Lower lobe of right lung (tissue), 2 donors: ENCODE results near the gene EPN1. TPM values are rescaled to one million over a fixed set of nuclear protein-coding genes. Genes with fewer than 3 reads are reported as not detected.

Experiments
- ATAC-seq, 2 donors: fragments of 200-7000 bp; cut with Tn5 transposase; one replicate each; pipeline ENCODE4 v1.9.1; 2020 to 2022; ENCODE audit warnings: mild to moderate bottlenecking in 2 of 2, moderate library complexity in 2 of 2
- DNase-seq: peaks from one replicate; pipeline ENCODE4 v3.0.0-alpha.2; 2020
- H3K27ac ChIP-seq: fragments of 200-600 bp; one replicate; pipeline ENCODE4 v1.8.0; 2022
- H3K27me3 ChIP-seq: fragments of 200-600 bp; one replicate; pipeline ENCODE4 v1.8.0; 2022; ENCODE audit warnings: low read depth
- H3K36me3 ChIP-seq: fragments of 200-600 bp; one replicate; pipeline ENCODE4 v1.8.0; 2022; ENCODE audit warnings: mild to moderate bottlenecking
- H3K4me1 ChIP-seq: fragments of 200-600 bp; one replicate; pipeline ENCODE4 v1.8.0; 2022
- H3K4me3 ChIP-seq: fragments of 200-600 bp; one replicate; pipeline ENCODE4 v1.8.0; 2022; ENCODE audit warnings: mild to moderate bottlenecking
- H3K9me3 ChIP-seq: fragments of 200-600 bp; one replicate; pipeline ENCODE4 v1.8.0; 2022
- CTCF ChIP-seq: fragments of 200-600 bp; IDR thresholded peaks from one replicate; pipeline ENCODE4 v1.8.0; 2022; ENCODE audit warnings: antibody characterized with exemption, mild to moderate bottlenecking
- intact Hi-C: fragments of 100-400 bp; cut with DNase I; formaldehyde crosslinking; loops from one replicate; pipeline ENCODE4 v1.11.0; 2022
- total RNA-seq: library from RNA; stranded (reverse); fragmentation: NEBNext Ultra II Directional; extraction: Animal tissue kit (Norgen Biotek cat#: 25700); gene quantifications from one replicate; pipeline ENCODE4 v1.2.1, GENCODE V29; 2021
- donor health status: DM: no; HTN: yes; CAD: no; lungs with severe emphysema.

EPN1 gene
- total RNA-seq, 1 donor from 2014 or later, result 105 TPM

- Histone ChIP-seq H3K4me1 (peaks cover 61% of the 10 kb centered on the region), H3K27ac (peak overlapping the region; percentile 81), H3K9me3 (no peaks in the 10 kb centered on the region), H3K36me3 (peaks cover 12% of the 10 kb centered on the region), H3K27me3 (no peaks in the 10 kb centered on the region), H3K4me3 (peak overlapping the region; percentile 82)
- ATAC-seq (no peak), DNase-seq (peak; percentile 52)
- TF ChIP-seq CTCF, result no peak
- intact Hi-C loops, result no loop called here
These were observed 31.2 kb upstream of the EPN1 start for GRCh38 chr19:55643887-55644176.

GRCh38 chr19:55644191-55644833 is 30.7 kb upstream of the EPN1 start:
- H3K9me3 ChIP-seq, result no peaks in the 10 kb centered on the region
- H3K36me3 ChIP-seq, result peaks cover 12% of the 10 kb centered on the region
- no peak for ATAC-seq
- peaks cover 61% of the 10 kb centered on the region for H3K4me1 ChIP-seq
- TF ChIP-seq CTCF, result no peak
- DNase-seq, result no peak
- peak overlapping the region; percentile 81 for H3K27ac ChIP-seq
- intact Hi-C loops, result no loop called here
- peak overlapping the region; percentile 82 for H3K4me3 ChIP-seq
- no peaks in the 10 kb centered on the region for H3K27me3 ChIP-seq

DNA sequence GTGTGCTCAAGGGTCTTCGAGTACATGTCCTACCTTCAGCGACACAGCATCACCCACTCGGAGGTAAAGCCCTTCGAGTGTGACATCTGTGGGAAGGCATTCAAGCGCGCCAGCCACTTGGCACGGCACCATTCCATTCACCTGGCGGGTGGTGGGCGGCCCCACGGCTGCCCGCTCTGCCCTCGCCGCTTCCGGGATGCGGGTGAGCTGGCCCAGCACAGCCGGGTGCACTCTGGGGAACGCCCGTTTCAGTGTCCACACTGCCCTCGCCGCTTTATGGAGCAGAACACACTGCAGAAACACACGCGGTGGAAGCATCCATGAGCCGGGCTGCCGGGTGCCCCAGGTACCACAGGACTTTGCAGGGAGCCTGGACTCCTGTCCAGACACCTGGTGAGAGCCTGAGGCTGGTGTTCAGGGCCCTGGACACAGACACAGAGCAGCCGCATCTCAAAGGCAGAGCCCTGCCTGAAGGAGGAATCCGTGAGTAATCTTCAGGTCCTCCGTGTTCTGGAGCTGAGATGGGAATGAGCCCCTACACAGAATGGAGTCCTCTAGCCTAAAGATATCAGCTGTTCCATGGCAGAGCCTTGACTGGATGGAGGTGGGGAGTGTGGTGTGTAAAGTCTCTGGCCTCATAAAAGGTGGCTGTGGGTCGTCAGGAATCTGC is 30.0 kb upstream of the EPN1 start:
- H3K9me3 ChIP-seq, result no peaks in the 10 kb centered on the region
- peaks cover 12% of the 10 kb centered on the region for H3K36me3 ChIP-seq
- H3K27me3 ChIP-seq, result no peaks in the 10 kb centered on the region
- TF ChIP-seq CTCF, result no peak
- H3K4me3 ChIP-seq, result peak overlapping the region; percentile 82
- ATAC-seq, result no peak
- DNase-seq, result no peak
- intact Hi-C loops, result no loop called here
- H3K4me1 ChIP-seq, result peaks cover 57% of the 10 kb centered on the region
- H3K27ac ChIP-seq, result no peak overlapping the region

DNA sequence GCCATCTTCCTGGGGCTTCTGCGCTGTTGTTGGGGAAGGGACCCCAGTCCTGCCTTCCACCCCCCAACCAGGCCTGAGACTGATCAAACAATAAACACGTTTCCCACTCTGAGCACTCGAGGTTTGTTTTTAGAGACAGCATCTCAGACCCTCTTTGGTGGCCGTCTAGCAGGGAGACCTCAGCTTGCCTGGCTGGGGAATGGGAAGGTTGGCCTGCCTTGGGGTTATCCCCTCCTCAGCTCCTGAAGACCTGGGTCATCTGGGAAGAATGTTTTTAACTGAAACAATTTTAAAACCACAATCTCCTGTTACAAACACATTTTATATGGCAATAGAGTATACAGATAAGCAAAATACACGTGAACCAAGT is 29.5 kb upstream of the EPN1 start:
- intact Hi-C loops, result no loop called here
- H3K36me3 ChIP-seq, result peaks cover 12% of the 10 kb centered on the region
- no peak overlapping the region for H3K27ac ChIP-seq
- DNase-seq (no peak), ATAC-seq (no peak)
- H3K4me1 ChIP-seq, result peaks cover 52% of the 10 kb centered on the region
- no peaks in the 10 kb centered on the region for H3K27me3 ChIP-seq
- no peak overlapping the region for H3K4me3 ChIP-seq
- H3K9me3 ChIP-seq, result no peaks in the 10 kb centered on the region
- no peak for TF ChIP-seq CTCF

- H3K9me3 ChIP-seq, result no peaks in the 10 kb centered on the region
- H3K36me3 ChIP-seq, result peaks cover 12% of the 10 kb centered on the region
- intact Hi-C loops, result no loop called here
- DNase-seq, result no peak
- TF ChIP-seq CTCF, result no peak
- peaks cover 45% of the 10 kb centered on the region for H3K4me1 ChIP-seq
- no peak for ATAC-seq
- H3K4me3 ChIP-seq, result peak overlapping the region; percentile 90
- H3K27me3 ChIP-seq, result no peaks in the 10 kb centered on the region
- peak overlapping the region; percentile 84 for H3K27ac ChIP-seq
These were observed 27.9 kb upstream of the EPN1 start for GRCh38 chr19:55646889-55647731.
